Activated CD4-positive, CD25-positive, alpha-beta regulatory T cell treated with anti-CD3 and anti-CD28 coated beads, Interleukin-2, amount 50 U/mL, for 16 hours (primary cell): ENCODE data around the gene FBXL16.

Experiments used
- DNase-seq: peaks from one replicate; pipeline ENCODE4 v3.0.0-alpha.2; 2020; ENCODE audit warnings: low read depth, low spot score

FBXL16 gene

DNA sequence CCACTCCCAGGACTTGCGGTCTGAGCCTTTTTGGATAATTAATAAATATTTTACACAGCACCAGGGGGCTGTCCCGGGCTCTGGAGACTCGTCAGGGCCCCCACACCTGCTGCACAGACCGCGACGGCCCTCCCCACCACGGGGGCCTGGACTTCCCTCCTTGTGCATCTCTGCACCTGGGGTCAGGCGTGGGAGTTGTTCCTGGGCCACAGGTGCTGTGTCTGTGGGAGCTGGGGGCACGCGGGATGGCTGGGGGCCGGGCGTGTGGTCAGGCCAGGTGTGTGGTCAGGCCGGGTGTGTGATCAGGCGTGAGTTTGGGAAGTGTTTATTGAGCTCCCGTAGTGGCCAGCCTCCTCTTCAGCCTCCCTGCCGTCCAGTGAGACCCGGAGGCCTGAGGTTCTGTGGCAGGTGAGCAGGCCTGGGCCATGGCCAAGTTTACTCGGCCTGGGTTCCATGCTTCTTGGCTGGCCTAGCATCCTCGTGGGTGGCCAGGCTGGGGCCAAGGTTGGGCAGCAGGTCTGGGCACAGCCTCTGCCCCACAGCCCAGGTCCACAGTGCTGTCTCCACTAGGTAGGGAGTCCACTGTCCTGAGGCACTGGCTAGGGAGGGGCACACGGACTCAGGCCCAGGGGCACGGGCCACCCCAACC, 27.3 kb downstream of the FBXL16 start:
- DNase-seq: no peak

DNA sequence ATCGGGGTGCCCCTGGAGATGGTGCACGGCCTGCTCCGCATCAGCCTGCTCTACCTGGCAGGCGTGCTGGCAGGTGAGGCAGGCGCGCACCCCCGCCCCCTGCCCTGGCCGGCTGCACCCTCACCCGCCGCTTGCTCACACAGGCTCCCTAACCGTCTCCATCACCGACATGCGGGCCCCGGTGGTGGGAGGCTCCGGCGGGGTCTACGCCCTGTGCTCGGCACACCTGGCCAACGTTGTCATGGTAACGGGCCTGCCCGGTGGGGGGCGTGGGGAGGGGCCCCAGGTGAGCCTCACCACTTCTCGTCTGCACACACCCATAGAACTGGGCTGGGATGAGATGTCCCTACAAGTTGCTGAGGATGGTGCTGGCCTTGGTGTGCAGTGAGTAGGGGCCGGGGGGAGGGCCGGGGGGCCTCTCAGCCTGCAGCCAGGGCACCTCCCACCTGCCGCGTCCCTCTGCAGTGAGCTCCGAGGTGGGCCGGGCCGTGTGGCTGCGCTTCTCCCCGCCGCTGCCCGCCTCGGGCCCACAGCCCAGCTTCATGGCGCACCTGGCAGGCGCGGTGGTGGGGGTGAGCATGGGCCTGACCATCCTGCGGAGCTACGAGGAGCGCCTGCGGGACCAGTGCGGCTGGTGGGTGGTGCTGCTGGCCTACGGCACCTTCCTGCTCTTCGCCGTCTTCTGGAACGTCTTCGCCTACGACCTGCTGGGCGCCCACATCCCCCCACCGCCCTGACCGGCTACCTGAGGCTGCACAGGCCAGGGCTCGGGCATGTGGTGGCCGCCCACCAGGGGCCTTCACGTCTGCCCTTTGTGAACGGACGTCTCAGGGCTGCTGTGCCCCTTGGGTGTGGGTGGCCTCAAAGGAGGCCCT, 28.0 kb downstream of the FBXL16 start:
- DNase-seq: no peak

- DNase-seq: no peak
Measured at GRCh38 chr16:676913-677312, 28.7 kb downstream of the FBXL16 start.

DNA sequence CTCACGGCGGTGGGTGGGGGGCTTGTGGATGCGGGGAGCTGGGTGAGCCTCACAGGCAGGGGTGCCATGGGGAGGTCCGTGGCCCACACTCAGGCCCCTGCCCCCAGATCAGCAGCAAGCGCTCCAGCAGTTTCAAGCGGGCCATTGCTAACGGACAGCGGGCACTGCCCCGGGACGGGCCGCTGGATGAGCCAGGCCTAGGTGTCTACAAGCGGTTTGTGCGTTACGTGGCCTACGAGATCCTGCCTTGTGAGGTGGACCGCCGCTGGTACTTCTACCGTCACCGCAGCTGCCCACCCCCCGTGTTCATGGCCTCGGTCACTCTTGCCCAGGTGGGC, 29.1 kb downstream of the FBXL16 start:
- DNase-seq: no peak

GRCh38 chr16:675884-676564, 29.6 kb downstream of the FBXL16 start:
- DNase-seq: no peak

DNA sequence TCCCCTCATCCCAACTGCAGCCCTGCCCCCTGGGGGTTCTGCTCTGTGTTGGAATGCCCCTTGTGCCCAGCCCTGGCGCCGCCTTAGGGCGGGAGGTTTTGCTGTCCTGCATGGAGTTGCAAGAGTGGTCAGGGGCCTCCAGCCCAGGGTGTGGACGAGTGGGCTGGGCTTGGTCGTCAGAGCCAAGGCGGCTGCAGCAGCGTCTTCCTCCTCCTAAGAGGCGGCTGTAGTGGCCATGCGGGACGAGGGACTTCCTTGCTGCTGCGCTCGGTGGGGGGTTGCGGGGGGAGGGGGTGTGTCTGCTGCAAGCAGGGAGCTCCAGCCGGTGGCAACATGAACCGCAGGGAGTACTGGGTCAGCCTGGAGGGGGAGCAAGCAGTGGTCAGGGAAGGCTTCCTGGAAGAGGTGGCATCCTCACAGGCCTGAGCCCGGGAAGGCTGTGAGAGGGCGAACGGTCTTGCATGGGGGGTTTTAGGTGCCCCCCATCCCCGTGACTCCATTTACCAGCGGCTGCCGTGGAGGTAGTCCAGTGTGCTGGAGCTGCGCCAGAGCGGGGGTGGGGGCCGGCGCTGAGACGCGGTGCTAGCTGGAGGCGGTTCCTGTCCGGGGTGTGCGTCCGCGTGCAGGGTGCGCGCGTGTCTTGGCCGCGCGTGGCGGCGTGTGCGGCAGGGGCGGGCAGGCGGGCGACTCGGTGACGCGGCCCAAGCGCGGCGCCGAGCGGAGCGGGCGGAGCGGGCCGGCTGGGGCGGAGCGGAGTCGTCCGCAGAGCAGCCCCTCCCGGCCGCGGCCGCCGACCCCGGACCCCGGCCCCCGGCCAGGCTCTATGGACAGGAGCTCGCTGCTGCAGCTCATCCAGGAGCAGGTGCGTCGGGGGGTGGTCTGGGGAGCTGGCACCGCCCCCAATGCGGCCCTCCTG, 30.4 kb downstream of the FBXL16 start, which contains the start of gene RHBDL1:
Gene RHBDL1 (plus strand): TSS at position 704 of the 916 bp plus-strand sequence. CDS start 120 bp downstream, at position 824.
- DNase-seq: no peak

GRCh38 chr16:674214-674881, 31.3 kb downstream of the FBXL16 start:
- no peak for DNase-seq

GRCh38 chr16:673399-673991, 32.1 kb downstream of the FBXL16 start:
- DNase-seq: no peak

DNA sequence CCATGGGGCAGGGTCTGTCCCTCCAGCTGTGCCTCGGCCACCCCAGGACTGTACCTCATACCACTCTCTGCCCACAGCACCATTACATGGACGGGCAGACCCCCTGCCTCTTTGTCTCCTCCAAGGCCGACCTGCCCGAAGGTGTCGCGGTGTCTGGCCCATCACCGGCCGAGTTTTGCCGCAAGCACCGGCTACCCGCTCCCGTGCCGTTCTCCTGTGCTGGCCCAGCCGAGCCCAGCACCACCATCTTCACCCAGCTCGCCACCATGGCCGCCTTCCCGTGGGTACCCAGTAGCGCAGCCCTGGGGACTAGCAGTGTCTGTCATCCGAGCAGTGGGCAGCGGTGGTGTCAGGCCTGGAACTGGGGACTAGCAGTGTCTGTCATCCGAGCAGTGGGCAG, 32.8 kb downstream of the FBXL16 start:
- no peak for DNase-seq

DNA sequence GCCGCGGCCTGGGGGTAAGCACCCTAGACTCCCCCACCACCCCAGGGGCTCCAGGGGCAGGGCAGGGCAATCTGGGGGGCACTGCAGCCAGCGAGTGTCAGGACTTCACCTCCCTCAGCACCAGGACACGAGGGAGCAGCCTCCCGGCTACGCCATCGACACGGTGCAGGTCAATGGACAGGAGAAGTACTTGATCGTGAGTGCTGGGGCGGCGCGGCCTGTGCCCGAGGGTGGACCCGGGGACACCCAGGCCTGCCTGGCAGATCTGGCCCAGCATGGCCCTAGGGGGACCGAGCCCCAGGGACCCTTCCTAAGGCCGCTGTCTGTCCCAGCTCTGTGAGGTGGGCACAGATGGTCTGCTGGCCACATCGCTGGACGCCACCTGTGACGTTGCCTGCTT, 33.2 kb downstream of the FBXL16 start:
- no peak for DNase-seq

DNA sequence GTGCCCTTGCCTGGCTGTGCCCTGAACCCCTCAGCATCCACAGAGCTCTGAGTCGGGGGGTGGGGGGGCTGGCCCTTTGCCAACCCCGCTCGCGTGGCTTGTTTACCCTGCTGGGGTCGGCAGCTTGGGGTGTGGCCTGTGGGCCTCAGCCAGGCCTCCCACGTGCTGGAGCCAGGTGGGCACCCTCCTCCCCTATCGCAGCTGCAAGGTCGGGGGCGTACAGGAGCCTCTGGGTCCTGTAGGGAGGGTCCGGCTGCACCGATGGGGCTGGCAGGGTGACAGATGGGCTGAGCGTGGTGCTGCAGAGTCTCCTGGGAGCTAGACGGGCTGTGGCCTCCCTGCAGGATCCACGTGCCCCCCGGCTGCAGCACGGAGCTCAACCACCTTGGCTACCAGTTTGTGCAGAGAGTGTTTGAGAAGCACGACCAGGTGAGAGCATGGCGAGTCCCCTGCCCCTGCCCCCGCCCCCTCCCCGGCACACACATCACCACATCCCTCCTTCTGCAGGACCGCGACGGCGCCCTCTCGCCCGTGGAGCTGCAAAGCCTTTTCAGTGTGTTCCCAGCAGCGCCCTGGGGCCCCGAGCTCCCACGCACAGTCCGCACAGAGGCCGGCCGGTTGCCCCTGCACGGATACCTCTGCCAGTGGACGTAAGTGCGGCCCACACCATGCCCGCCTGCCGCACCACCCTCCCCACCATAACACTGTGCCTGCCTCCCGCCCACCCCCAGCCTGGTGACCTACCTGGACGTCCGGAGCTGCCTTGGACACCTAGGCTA, 34.1 kb downstream of the FBXL16 start:
- DNase-seq: no peak

- no peak for DNase-seq
Measured at GRCh38 chr16:670485-671352, 34.9 kb downstream of the FBXL16 start.

- DNase-seq: no peak
Measured at GRCh38 chr16:669666-670065, 35.9 kb downstream of the FBXL16 start.

GRCh38 chr16:668519-669171, 37.0 kb downstream of the FBXL16 start:
- DNase-seq: no peak

GRCh38 chr16:667780-668518, 37.7 kb downstream of the FBXL16 start, which contains the start of gene RHOT2:
Gene RHOT2 (plus strand): TSS chr16:668132. CDS start chr16:668200, 68 bp downstream.
- peak; percentile 86 for DNase-seq

- DNase-seq: no peak
Measured at GRCh38 chr16:667113-667779, 38.4 kb downstream of the FBXL16 start.

- no peak for DNase-seq
Measured at GRCh38 chr16:666572-666971, 39.0 kb downstream of the FBXL16 start.
